ENCODE data around the gene GPR153.

Gene GPR153

GRCh38 chr1:6269296-6269695 is 8.4 kb upstream of the GPR153 start:
- H3K27ac ChIP-seq, result no peak overlapping the region
- TF ChIP-seq ZFX (IDR thresholded peaks at IDR 0.05; ENCODE audit: borderline replicate concordance) (no peak), CTCF (IDR thresholded peaks at IDR 0.05) (no peak)

- no peak overlapping the region for H3K27ac ChIP-seq
- no peak for TF ChIP-seq ZFX (IDR thresholded peaks at IDR 0.05; ENCODE audit: borderline replicate concordance)
- TF ChIP-seq CTCF (IDR thresholded peaks at IDR 0.05), result no peak
Observed at GRCh38 chr1:6268415-6268814, 7.5 kb upstream of the GPR153 start.

- no peak overlapping the region for H3K27ac ChIP-seq
- no peak for TF ChIP-seq ZFX (IDR thresholded peaks at IDR 0.05; ENCODE audit: borderline replicate concordance)
Observed at GRCh38 chr1:6267686-6268322, 6.9 kb upstream of the GPR153 start.

- no peak overlapping the region for H3K27ac ChIP-seq
- TF ChIP-seq CTCF (IDR thresholded peaks at IDR 0.05), result no peak
- no peak for TF ChIP-seq ZFX (IDR thresholded peaks at IDR 0.05; ENCODE audit: borderline replicate concordance)
Observed at GRCh38 chr1:6266641-6267040, 5.7 kb upstream of the GPR153 start.

GRCh38 chr1:6265151-6265550 is 4.3 kb upstream of the GPR153 start:
- H3K27ac ChIP-seq, result no peak overlapping the region
- TF ChIP-seq ZFX (IDR thresholded peaks at IDR 0.05; ENCODE audit: borderline replicate concordance) (no peak), CTCF (IDR thresholded peaks at IDR 0.05) (no peak)

GRCh38 chr1:6263716-6264115 is 2.8 kb upstream of the GPR153 start:
- no peak overlapping the region for H3K27ac ChIP-seq
- TF ChIP-seq CTCF (IDR thresholded peaks at IDR 0.05), result no peak
- no peak for TF ChIP-seq ZFX (IDR thresholded peaks at IDR 0.05; ENCODE audit: borderline replicate concordance)

GRCh38 chr1:6262555-6263420 is 1.9 kb upstream of the GPR153 start:
- no peak overlapping the region for H3K27ac ChIP-seq
- TF ChIP-seq CTCF (IDR thresholded peaks at IDR 0.05), result no peak
- no peak for TF ChIP-seq ZFX (IDR thresholded peaks at IDR 0.05; ENCODE audit: borderline replicate concordance)

All from 22Rv1 (cell line).